Mucosa of descending colon (tissue), 3 donors: ENCODE measurements around the gene MMRN1. TPM values are rescaled to one million over a fixed set of nuclear protein-coding genes. Genes with fewer than 3 reads are reported as not detected.
A peak's percentile ranks its signal among the peaks of the same experiment; 100 is the strongest.

Experiments
- ATAC-seq: fragments of 200-7000 bp; cut with Tn5 transposase; one replicate; pipeline ENCODE4 v1.9.1; 2020; ENCODE audit warnings: mild to moderate bottlenecking, moderate library complexity
- DNase-seq, 3 donors: peaks; one replicate each; pipeline ENCODE4 v3.0.0-alpha.2; 2020
- H3K36me3 ChIP-seq: fragments of 200-600 bp; one replicate; pipeline ENCODE4 v1.8.0; 2021; ENCODE audit warnings: low read depth, mild to moderate bottlenecking
- H3K4me1 ChIP-seq: fragments of 200-600 bp; one replicate; pipeline ENCODE4 v1.8.0; 2021; ENCODE audit warnings: low read depth, mild to moderate bottlenecking
- H3K4me3 ChIP-seq: fragments of 200-600 bp; one replicate; pipeline ENCODE4 v1.8.0; 2021; ENCODE audit warnings: mild to moderate bottlenecking
- H3K9me3 ChIP-seq: fragments of 200-600 bp; one replicate; pipeline ENCODE4 v1.8.0; 2021; ENCODE audit warnings: mild to moderate bottlenecking
- intact Hi-C, 2 donors: fragments of 100-400 bp; cut with DNase I in 1 of 2; cut with micrococcal nuclease in 1 of 2; formaldehyde crosslinking; loops; one replicate each; pipeline versions ENCODE4 v1.11.0 to v1.11.1; 2022; cut with DNase I, micrococcal nuclease
- total RNA-seq, 3 donors: library from RNA; stranded (reverse); fragmentation: NEBNext Ultra II Directional in 2 of 3; extraction: Animal tissue kit (Norgen Biotek cat#: 25700) in 2 of 3; gene quantifications; one replicate each; pipeline versions ENCODE4 v1.2.1 to v1.2.4, GENCODE V29; 2021 to 2023
- TF ChIP-seq, protein P1 (sequence below): fragments of 200-600 bp; IDR thresholded peaks from one replicate; pipeline ENCODE4 v1.8.0; 2022; ENCODE audit warnings: antibody characterized with exemption, mild to moderate bottlenecking
- donor health status: DM: no; HTN: no; CAD: no; lungs with moderate emphysema.
- donor health status: DM: no; HTN: no; CAD: no.
- donor health status: DM: no; HTN: yes; CAD: no.

Gene MMRN1
- total RNA-seq, 3 donors from 2014 or later: 8.8 to 40.1 (median 25.2) TPM

GRCh38 chr4:89868276-89868675, 26.4 kb upstream of the MMRN1 start:
- intact Hi-C loops: no loop called here
- no peak for ATAC-seq
- TF ChIP-seq, protein P1, sequence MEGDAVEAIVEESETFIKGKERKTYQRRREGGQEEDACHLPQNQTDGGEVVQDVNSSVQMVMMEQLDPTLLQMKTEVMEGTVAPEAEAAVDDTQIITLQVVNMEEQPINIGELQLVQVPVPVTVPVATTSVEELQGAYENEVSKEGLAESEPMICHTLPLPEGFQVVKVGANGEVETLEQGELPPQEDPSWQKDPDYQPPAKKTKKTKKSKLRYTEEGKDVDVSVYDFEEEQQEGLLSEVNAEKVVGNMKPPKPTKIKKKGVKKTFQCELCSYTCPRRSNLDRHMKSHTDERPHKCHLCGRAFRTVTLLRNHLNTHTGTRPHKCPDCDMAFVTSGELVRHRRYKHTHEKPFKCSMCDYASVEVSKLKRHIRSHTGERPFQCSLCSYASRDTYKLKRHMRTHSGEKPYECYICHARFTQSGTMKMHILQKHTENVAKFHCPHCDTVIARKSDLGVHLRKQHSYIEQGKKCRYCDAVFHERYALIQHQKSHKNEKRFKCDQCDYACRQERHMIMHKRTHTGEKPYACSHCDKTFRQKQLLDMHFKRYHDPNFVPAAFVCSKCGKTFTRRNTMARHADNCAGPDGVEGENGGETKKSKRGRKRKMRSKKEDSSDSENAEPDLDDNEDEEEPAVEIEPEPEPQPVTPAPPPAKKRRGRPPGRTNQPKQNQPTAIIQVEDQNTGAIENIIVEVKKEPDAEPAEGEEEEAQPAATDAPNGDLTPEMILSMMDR: no peak
- no peak for DNase-seq
- H3K4me1 ChIP-seq: no peaks in the 10 kb centered on the region
- H3K4me3 ChIP-seq: no peak overlapping the region
- H3K9me3 ChIP-seq: no peaks in the 10 kb centered on the region
- no peaks in the 10 kb centered on the region for H3K36me3 ChIP-seq

- no peak for DNase-seq
- ATAC-seq: no peak
- Histone ChIP-seq H3K4me3 (no peak overlapping the region), H3K9me3 (no peaks in the 10 kb centered on the region), H3K4me1 (no peaks in the 10 kb centered on the region), H3K36me3 (no peaks in the 10 kb centered on the region)
- intact Hi-C loops: no loop called here
- TF ChIP-seq, protein P1: peak; percentile 16
These were observed 25.6 kb upstream of the MMRN1 start for GRCh38 chr4:89868999-89869589.

GRCh38 chr4:89871211-89871610, 23.4 kb upstream of the MMRN1 start:
- no peak for DNase-seq
- Histone ChIP-seq H3K4me3 (no peak overlapping the region), H3K9me3 (no peaks in the 10 kb centered on the region), H3K36me3 (no peaks in the 10 kb centered on the region), H3K4me1 (no peaks in the 10 kb centered on the region)
- intact Hi-C loops: no loop called here
- ATAC-seq: no peak
- TF ChIP-seq, protein P1: no peak

DNA sequence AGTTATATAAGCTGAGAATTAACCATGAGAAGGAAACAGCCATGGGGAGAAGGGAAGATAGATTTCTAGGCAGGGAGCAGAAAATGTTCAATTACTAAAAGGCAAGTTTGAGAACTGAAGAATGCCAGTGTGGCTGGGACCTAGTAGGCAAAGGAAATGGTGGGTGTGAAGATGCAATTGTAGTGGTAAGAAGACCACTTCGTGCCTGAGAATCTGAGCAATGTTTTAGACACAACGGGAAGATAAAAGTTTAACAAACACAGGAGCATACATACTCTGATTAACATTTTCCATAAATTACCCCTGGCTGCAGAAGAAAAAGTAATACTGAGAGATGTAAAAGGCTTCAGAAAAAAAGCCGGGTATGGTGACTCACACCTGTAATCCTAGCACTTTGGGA, 18.1 kb upstream of the MMRN1 start:
- Histone ChIP-seq H3K36me3 (no peaks in the 10 kb centered on the region), H3K9me3 (no peaks in the 10 kb centered on the region), H3K4me3 (no peak overlapping the region), H3K4me1 (no peaks in the 10 kb centered on the region)
- TF ChIP-seq, protein P1: no peak
- DNase-seq: no peak
- intact Hi-C loops: no loop called here
- ATAC-seq: no peak

DNA sequence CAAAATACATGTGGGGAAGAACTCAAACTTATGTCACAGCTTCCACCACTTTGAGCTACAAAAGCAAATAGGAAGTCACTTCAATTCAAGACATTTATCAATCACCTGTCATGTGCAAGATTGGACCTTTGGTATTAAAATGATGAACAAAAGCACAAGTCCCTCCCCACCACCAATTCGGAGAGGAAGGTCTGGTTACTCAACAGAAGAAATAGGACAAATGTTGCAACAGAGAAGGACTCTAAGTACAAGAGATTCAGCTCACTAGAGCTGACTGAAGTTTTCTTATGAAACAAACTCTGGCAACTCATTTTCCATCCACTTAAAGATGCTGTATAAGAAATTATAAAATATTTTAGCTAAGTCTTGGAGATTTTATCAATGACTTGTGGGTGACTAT, 16.0 kb upstream of the MMRN1 start:
- H3K36me3 ChIP-seq: no peaks in the 10 kb centered on the region
- no peaks in the 10 kb centered on the region for H3K9me3 ChIP-seq
- H3K4me3 ChIP-seq: no peak overlapping the region
- ATAC-seq (no peak), DNase-seq (no peak)
- TF ChIP-seq, protein P1: no peak
- no peaks in the 10 kb centered on the region for H3K4me1 ChIP-seq
- intact Hi-C loops: no loop called here

DNA sequence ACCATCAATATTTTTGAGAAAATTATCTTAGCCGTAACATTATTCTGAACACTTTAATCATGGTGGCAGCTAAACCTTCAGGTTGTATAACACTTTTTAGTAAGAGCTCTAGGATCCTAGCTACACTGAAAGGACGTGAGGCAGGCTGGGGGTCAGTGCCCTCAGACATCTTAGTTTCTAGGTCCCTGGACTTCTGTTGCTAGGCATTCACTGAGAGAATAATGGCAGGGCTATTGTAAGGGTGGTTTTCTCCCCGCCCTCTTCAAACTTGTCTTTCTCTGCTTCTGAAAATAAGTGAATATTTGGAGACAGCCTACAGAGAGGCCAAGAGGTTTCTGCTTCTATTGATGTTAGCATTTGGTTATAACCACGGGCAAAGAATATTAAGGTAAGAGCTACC, 15.4 kb upstream of the MMRN1 start:
- intact Hi-C loops: no loop called here
- ATAC-seq (no peak), DNase-seq (no peak)
- no peak overlapping the region for H3K4me3 ChIP-seq
- no peaks in the 10 kb centered on the region for H3K36me3 ChIP-seq
- no peaks in the 10 kb centered on the region for H3K4me1 ChIP-seq
- TF ChIP-seq, protein P1: no peak
- H3K9me3 ChIP-seq: no peaks in the 10 kb centered on the region
